ENCODE measurements around the gene TMCC1.

GRCh38 chr3:129629011-129629410, 264.5 kb downstream of the TMCC1 start:
- TF ChIP-seq POLR2AphosphoS5 (IDR thresholded peaks at IDR 0.05; ENCODE audit: borderline replicate concordance, low read depth, low read length) (no peak), EZH2 (IDR thresholded peaks at IDR 0.05) (no peak)
